Liver (tissue), 9 donors: ENCODE measurements around the gene ATG10. TPM values are rescaled to one million over a fixed set of nuclear protein-coding genes. Genes with fewer than 3 reads are reported as not detected.

ENCODE experiments used
- DNase-seq: peaks from one replicate; pipeline ENCODE4 v3.0.0-alpha.2; 2017; ENCODE audit warnings: low spot score
- H3K27ac ChIP-seq, 2 donors: one replicate each; pipeline ENCODE4 v1.7.0; 2013; ENCODE audit warnings: inconsistent platforms in 2 of 2, low read length in 2 of 2, control low read depth in 1 of 2, low read depth in 1 of 2, mild to moderate bottlenecking in 1 of 2
- H3K27me3 ChIP-seq, 4 donors: one replicate each; pipeline versions ENCODE4 v1.6.1 to v1.7.0; 2013; ENCODE audit warnings: low read length in 3 of 4, inconsistent platforms in 1 of 4, mild to moderate bottlenecking in 1 of 4, moderate library complexity in 1 of 4; ENCODE audit not compliant: control insufficient read depth in 4 of 4, insufficient read depth in 4 of 4
- H3K36me3 ChIP-seq, 4 donors: one replicate each; pipeline versions ENCODE4 v1.6.1 to v1.7.0; 2013; ENCODE audit warnings: low read length in 3 of 4, mild to moderate bottlenecking in 3 of 4, low read depth in 1 of 4, moderate library complexity in 1 of 4; ENCODE audit not compliant: control insufficient read depth in 4 of 4, insufficient read depth in 3 of 4
- H3K4me1 ChIP-seq, 4 donors: one replicate each; pipeline versions ENCODE4 v1.6.1 to v1.7.0; 2013; ENCODE audit warnings: low read length in 3 of 4, mild to moderate bottlenecking in 3 of 4, moderate library complexity in 1 of 4; ENCODE audit not compliant: control insufficient read depth in 4 of 4, insufficient read depth in 4 of 4
- H3K4me3 ChIP-seq, 3 donors: one replicate each; pipeline versions ENCODE4 v1.6.1 to v1.7.0; 2013; ENCODE audit warnings: low read length in 3 of 3, control low read depth in 1 of 3, low read depth in 1 of 3, mild to moderate bottlenecking in 1 of 3
- H3K9ac ChIP-seq, 2 donors: one replicate each; pipeline ENCODE4 v1.7.0; 2013; ENCODE audit warnings: low read length in 2 of 2, mild to moderate bottlenecking in 2 of 2, moderate library complexity in 2 of 2, control low read depth in 1 of 2, low read depth in 1 of 2
- H3K9me3 ChIP-seq, 4 donors: one replicate each; pipeline versions ENCODE4 v1.6.1 to v1.7.0; 2013; ENCODE audit warnings: low read length in 3 of 4; ENCODE audit not compliant: control insufficient read depth in 4 of 4
- ATF3 ChIP-seq: IDR thresholded peaks from 2 replicates; pipeline ENCODE4 v1.6.1; 2016; ENCODE audit warnings: antibody characterized with exemption
- CTCF ChIP-seq: fragments of 150-350 bp; IDR thresholded peaks from 2 replicates; pipeline ENCODE4 v1.5.1; 2017; ENCODE audit warnings: improper control_type of control experiment, low read depth, low read length; ENCODE audit not compliant: missing input control
- EGR1 ChIP-seq, 2 donors: IDR thresholded peaks; 2 replicates each; pipeline ENCODE4 v1.6.1; 2016 to 2018; ENCODE audit warnings: antibody characterized with exemption in 2 of 2, low read depth in 2 of 2
- FOXA1 ChIP-seq: IDR thresholded peaks from 2 replicates; pipeline ENCODE4 v1.6.1; 2016; ENCODE audit warnings: antibody characterized with exemption
- FOXA2 ChIP-seq: IDR thresholded peaks from 2 replicates; pipeline ENCODE4 v1.6.1; 2016; ENCODE audit warnings: antibody characterized with exemption
- GABPA ChIP-seq, 2 donors: IDR thresholded peaks in 1 of 2; conservative IDR thresholded peaks in 1 of 2; 2 replicates each; pipeline ENCODE4 v1.6.1; 2016; ENCODE audit warnings: antibody characterized with exemption in 2 of 2, mild to moderate bottlenecking in 1 of 2, moderate library complexity in 1 of 2
- HNF4A ChIP-seq, 2 donors: conservative IDR thresholded peaks; 2 replicates each; pipeline ENCODE4 v1.6.1; 2016; ENCODE audit warnings: antibody characterized with exemption in 2 of 2, mild to moderate bottlenecking in 2 of 2
- HNF4G ChIP-seq: IDR thresholded peaks from 2 replicates; pipeline ENCODE4 v1.6.1; 2016; ENCODE audit warnings: antibody characterized with exemption
- JUND ChIP-seq, 2 donors: IDR thresholded peaks; 2 replicates each; pipeline ENCODE4 v1.6.1; 2016; ENCODE audit warnings: antibody characterized with exemption in 2 of 2
- NR2F2 ChIP-seq: IDR thresholded peaks from 2 replicates; pipeline ENCODE4 v1.6.1; 2016; ENCODE audit warnings: antibody characterized with exemption
- RAD21 ChIP-seq, 2 donors: IDR thresholded peaks; 2 replicates each; pipeline ENCODE4 v1.6.1; 2016; ENCODE audit warnings: antibody characterized with exemption in 2 of 2, mild to moderate bottlenecking in 2 of 2
- REST ChIP-seq: IDR thresholded peaks from 2 replicates; pipeline ENCODE4 v1.6.1; 2016; ENCODE audit warnings: antibody characterized with exemption, mild to moderate bottlenecking
- RXRA ChIP-seq, 2 donors: IDR thresholded peaks; 2 replicates each; pipeline ENCODE4 v1.6.1; 2017 to 2018; ENCODE audit warnings: antibody characterized with exemption in 2 of 2, mild to moderate bottlenecking in 1 of 2
- SP1 ChIP-seq: IDR thresholded peaks from 2 replicates; pipeline ENCODE4 v1.6.1; 2018; ENCODE audit warnings: antibody characterized with exemption, mild to moderate bottlenecking
- TAF1 ChIP-seq: conservative IDR thresholded peaks from 2 replicates; pipeline ENCODE4 v1.6.1; 2016; ENCODE audit warnings: antibody characterized with exemption, mild to moderate bottlenecking
- YY1 ChIP-seq: IDR thresholded peaks from 2 replicates; pipeline ENCODE4 v1.6.1; 2016; ENCODE audit warnings: antibody characterized with exemption, mild to moderate bottlenecking
- WGBS: extraction: QIAGEN DNeasy Blood & Tissue Kit; methylation state at CpG from one replicate; pipeline ENCODE4 v1.1.7; 2013; 5-methylcytosine and 5-hydroxymethylcytosine counted together
- polyA plus RNA-seq, 2 donors: library from polyadenylated mRNA; stranded (reverse) in 1 of 2; unstranded in 1 of 2; fragments of 200-250 nt in 1 of 2; fragments of >200 nt in 1 of 2; fragmentation: Nextera tagmentation in 1 of 2; extraction: Ambion mirVana in 1 of 2; gene quantifications; one replicate each; pipeline versions ENCODE4 v1.2.1 to v1.2.3, GENCODE V29; 2013 to 2015
- total RNA-seq, 2 donors: library from RNA; depleted of rRNA; stranded (reverse); fragments of >200 nt; gene quantifications; one replicate each; pipeline ENCODE4 v1.2.3, GENCODE V29; 2014
- TF ChIP-seq, protein P1 (sequence below): IDR thresholded peaks from 2 replicates; pipeline ENCODE4 v1.6.1; 2016; ENCODE audit warnings: antibody characterized with exemption
- TF ChIP-seq, protein P2 (sequence below): IDR thresholded peaks from 2 replicates; pipeline ENCODE4 v1.6.1; 2016; ENCODE audit warnings: antibody characterized with exemption
- donor health status: healthy.
- donor health status: healthy.
- donor health status: healthy.
- donor health status: healthy.
- donor health status: healthy.

ATG10 gene
- total and polyA plus RNA-seq, 4 donors, result 3.1 to 7.8 (median 7.4) TPM

GRCh38 chr5:82111191-82111590 lies 139.4 kb downstream of the ATG10 start:
- H3K9ac ChIP-seq, result no peak overlapping the region
- H3K9me3 ChIP-seq, result no peaks in the 10 kb centered on the region
- WGBS, result 91% methylated on average over 2 of the region's 2 CpGs
- no peak for TF ChIP-seq HNF4A (conservative IDR thresholded peaks at IDR 0.05)
- TF ChIP-seq ATF3, result no peak
- no peak for TF ChIP-seq JUND (IDR thresholded peaks at IDR 0.05)
- no peak for TF ChIP-seq GABPA (IDR thresholded peaks at IDR 0.05 in 1 of 2, conservative IDR thresholded peaks at IDR 0.05 in 1 of 2)
- no peak for TF ChIP-seq YY1
- no peak for TF ChIP-seq RAD21 (IDR thresholded peaks at IDR 0.05)
- no peak for TF ChIP-seq FOXA1
- TF ChIP-seq NR2F2, result no peak
- no peak for TF ChIP-seq RXRA (IDR thresholded peaks at IDR 0.05)
- no peak for TF ChIP-seq EGR1 (IDR thresholded peaks at IDR 0.05; ENCODE audit: low read depth in 2 of 2)
- no peak for TF ChIP-seq FOXA2
- TF ChIP-seq, protein P1, sequence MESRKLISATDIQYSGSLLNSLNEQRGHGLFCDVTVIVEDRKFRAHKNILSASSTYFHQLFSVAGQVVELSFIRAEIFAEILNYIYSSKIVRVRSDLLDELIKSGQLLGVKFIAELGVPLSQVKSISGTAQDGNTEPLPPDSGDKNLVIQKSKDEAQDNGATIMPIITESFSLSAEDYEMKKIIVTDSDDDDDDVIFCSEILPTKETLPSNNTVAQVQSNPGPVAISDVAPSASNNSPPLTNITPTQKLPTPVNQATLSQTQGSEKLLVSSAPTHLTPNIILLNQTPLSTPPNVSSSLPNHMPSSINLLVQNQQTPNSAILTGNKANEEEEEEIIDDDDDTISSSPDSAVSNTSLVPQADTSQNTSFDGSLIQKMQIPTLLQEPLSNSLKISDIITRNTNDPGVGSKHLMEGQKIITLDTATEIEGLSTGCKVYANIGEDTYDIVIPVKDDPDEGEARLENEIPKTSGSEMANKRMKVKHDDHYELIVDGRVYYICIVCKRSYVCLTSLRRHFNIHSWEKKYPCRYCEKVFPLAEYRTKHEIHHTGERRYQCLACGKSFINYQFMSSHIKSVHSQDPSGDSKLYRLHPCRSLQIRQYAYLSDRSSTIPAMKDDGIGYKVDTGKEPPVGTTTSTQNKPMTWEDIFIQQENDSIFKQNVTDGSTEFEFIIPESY, result no peak
- TF ChIP-seq TAF1, result no peak
- no peak for TF ChIP-seq SP1
- no peak for TF ChIP-seq REST
- TF ChIP-seq HNF4G, result no peak
- TF ChIP-seq, protein P2, sequence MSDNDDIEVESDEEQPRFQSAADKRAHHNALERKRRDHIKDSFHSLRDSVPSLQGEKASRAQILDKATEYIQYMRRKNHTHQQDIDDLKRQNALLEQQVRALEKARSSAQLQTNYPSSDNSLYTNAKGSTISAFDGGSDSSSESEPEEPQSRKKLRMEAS, result no peak
- no peak for TF ChIP-seq CTCF
- DNase-seq, result no peak
- H3K27ac ChIP-seq, result no peak overlapping the region
- H3K36me3 ChIP-seq, result no peaks in the 10 kb centered on the region
- H3K4me3 ChIP-seq, result no peak overlapping the region
- no peaks in the 10 kb centered on the region for H3K4me1 ChIP-seq
- H3K27me3 ChIP-seq, result no peaks in the 10 kb centered on the region
